ENCODE measurements around the gene SLC32A1.

Gene SLC32A1, protein sequence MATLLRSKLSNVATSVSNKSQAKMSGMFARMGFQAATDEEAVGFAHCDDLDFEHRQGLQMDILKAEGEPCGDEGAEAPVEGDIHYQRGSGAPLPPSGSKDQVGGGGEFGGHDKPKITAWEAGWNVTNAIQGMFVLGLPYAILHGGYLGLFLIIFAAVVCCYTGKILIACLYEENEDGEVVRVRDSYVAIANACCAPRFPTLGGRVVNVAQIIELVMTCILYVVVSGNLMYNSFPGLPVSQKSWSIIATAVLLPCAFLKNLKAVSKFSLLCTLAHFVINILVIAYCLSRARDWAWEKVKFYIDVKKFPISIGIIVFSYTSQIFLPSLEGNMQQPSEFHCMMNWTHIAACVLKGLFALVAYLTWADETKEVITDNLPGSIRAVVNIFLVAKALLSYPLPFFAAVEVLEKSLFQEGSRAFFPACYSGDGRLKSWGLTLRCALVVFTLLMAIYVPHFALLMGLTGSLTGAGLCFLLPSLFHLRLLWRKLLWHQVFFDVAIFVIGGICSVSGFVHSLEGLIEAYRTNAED

DNA sequence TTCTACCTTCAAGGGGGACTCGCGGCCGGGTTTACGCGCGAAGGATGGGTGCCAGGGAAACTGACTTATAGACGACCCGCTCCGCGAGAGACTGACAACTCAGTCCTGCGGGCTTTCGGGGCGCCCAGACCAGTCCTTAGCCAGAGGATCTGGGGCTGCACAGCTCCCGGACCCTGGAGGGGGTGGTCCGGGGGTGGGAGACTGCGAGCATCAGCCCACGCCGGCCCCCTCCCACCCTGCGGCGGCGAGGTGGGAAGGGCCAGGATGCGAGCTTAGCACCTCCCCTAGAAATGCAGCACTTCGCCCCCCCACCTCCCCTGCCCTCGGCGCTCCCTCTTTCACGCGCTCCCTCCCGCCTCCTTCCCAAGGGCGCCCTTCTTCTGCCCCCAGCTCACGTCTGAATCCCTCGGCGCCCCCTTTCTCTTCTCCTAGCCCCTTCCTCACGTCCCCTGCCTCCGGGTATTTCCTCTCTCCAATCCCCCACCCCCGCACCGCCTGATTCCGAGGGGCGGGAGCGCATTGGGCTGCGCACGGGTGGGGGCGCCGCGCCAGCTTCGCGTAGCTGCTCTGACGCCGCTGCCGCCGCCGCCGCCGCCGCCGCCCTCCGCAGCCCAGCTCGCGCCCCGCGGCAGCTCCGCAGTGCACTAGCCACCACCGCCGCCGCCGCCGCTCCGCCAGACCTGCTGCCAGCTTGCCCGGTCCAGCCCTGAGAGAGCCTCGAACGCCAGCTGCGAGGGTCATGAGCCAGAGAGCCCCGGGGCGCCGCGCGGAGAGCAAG is at the start of gene SLC32A1:
Gene SLC32A1, plus strand, starts transcription at position 639 of the 778 bp plus-strand sequence. CDS start 239 bp downstream, outside the sequence.
- no peak for DNase-seq

DNA sequence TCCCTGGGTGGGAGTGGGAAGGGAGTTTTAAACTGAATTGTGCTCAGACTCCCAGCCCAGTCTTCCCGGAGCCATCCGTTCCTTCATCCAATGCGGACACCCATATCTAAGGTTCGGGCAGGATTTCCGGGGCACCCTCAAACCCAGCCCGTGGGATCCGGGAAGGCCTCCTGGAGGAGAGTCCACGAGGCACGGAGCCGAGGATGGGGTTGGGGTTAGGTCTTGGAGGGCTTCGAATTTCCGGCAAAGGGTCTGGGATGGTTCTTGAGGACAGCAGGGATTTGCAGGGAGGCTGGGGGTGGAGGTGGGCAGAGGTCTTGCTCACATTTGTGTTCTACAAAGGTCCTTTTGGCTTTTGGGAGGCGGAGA is 49.5 kb upstream of the SLC32A1 start:
- no peak for DNase-seq

DNA sequence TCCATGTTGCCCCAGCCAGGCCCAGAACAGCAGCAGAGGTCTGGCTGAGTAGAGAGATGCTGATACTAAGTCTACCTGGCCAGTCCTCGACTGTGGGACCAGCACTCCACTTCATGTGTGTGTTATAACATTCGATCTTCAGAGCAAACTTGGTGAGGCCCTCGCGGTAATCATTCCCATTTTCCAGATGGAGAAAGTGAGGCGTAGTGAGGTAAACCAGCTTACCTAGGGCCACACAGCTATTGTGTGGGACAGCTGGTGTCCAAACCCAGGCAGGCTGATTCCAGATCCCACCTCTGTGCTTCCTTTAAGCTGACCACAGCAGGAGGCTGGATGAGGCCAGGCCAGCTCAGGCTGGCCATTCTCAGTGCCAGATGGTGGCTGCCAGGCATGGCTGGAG is 47.7 kb upstream of the SLC32A1 start:
- DNase-seq: no peak

DNA sequence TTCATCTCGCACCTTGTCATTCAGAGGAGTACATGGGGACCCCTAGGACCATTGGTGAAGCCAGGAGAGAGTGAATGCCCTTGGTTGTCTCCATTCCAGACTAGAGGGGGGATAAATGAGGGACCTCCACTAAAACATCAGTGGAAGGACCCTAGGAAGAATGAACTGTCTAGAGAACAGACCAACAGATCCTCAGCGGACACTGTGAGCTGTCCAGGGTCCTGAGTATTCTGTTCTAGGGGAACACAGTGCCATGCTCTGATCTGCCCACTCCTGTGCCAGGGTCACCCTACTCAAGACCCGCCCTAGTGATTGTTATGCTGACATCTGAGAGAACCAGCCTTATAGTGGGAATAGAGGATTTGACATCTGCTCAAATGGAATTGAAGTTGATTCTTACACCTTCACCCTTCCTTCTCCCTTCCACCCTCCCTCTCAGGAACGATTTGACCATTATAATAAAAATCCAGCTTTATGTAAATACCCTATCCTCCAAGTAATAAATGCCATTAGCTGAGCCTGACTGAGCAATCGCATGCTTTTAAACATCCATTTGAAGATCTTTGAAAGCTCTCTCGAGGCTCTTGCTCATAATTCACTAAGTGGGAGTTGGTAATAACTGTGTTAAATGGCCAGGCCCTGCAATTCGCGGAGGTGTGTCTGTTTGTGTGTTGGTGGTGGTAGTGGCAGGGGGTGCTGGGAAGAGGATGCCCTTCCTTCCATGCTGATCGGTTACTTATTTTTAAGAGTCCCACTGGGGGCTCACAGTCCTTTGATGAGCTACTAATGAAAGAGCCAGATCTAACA is 43.6 kb upstream of the SLC32A1 start:
- DNase-seq: no peak

DNA sequence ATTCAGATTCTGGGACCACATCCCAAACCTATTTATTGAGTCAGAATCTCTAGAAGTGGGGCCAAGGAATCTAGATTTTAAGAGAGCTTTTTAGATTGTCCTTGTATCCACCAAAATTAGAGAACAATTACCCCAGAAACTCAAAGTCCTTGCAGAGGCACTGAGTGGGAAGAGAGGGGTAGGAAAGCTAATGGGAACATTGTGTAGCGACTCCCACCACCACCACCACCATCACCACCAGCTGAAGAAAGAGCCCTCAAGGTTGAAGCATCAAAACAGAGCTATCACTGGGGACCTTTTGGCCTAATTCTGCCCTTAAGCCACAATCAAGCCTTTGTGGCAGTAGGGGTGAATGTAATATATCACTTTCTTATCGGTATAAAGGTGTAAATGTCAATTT is 39.0 kb upstream of the SLC32A1 start:
- DNase-seq: no peak

DNA sequence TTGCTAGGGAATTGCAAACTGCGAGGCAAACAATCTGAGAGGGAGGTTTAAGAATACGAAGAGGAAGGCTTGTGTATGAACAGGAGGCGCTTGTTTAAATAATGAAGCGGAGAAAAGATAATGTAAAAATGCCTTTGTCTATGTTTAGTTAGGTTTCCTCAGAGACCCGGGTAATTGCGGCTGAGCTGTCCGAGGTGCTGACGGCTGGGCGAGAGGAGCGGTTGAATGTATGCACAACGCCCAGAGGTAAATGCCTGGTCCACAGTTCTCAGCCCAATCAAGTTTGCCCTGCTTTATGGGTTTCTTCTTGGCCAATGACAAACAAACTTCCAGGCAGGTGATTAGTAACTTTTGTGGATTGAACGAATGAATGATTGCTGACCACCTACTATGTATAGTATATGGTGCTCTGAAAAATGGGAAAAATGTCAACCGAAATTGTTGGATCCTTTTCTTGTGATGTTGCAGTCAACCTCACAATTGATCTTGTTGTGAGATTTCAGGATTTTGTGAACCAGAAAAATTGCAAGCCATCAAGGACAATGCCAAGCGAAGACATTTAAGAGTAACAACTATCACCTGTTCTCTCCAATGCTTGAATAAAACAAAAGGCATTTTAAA is 38.3 kb upstream of the SLC32A1 start:
- no peak for DNase-seq

DNA sequence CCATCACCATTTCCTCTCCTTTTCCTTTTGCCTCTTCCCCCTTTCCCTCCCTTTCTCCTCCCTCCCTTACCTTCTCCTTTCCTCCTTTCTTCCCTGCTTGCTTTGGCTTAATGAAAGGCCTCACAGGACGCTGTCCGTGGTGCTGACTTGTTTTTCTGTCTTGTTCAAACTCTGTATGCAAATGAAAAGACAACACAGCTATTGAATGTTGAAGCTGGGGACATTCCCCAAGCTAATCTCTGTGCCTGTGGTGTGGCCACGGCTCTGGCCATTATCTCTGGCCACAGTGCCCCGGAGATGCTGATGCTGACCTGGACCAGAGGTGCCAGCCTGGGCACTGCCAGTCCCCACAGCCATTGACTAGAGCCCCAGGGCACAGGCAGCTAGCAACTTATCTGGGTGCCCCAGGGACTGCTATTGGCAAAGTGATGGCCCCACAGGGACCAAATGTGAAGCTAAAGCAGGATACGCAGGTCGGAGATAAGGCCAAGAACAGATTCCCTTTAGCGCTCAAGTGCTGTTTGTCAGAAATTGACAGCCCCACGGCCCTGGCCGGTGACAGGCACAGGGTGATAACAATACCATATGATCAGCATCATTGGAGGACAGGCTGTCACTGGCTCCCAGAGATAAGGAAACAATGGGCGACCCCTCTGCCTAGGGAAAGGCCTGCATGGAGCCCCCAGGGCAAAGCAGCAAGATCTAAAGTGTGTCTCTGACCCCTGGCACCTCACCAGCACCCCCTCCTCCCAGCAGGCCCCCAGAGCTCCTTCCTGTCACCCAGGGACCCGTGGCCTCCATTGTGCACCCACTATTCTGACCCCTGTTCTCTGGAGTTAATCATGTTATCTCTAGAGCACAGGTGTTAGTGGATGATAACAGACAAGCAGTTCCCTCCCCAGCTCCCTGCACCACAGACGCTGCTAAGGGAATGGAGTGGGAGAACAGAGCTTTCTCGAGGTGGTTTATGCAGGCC is 31.6 kb upstream of the SLC32A1 start:
- no peak for DNase-seq

DNA sequence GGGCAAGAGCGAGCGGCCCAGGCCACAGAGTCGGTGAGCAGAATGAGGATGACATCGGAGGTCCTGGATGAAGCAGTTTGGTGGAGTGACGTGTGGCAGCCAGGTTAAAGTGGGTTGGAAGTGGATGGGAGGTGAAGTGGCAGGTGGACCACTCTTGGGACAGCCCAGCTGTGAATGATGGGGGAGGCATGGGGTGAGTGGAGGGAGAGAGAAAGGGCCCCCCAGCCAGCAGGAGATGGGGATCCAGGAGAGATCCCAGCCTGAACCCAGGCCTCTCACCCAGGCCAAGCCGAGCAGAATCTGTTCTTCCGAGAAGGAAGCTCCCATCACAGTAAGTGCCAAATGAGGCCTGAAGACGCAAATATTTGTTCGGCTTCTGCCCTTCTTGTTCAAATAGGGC is 27.0 kb upstream of the SLC32A1 start:
- DNase-seq: no peak

DNA sequence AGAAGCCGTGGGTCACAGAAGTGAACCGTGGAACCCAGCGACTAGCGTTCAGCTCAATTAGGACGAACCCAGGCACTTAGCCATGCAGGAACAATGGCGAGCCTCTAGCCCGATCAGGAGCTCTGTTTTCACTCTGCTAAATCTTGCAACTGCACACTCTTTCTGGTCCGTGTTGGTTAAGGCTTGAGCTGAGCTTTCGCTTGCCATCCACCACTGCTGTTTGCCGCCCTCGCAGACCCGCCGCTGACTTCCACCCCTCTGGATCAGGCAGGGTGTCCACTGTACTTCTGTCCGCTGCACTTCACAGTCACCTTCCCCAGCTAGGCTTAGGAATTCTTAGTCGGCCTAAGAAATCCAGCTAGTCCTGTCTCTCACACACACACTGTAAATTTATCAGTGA is 25.7 kb upstream of the SLC32A1 start:
- DNase-seq: no peak

DNA sequence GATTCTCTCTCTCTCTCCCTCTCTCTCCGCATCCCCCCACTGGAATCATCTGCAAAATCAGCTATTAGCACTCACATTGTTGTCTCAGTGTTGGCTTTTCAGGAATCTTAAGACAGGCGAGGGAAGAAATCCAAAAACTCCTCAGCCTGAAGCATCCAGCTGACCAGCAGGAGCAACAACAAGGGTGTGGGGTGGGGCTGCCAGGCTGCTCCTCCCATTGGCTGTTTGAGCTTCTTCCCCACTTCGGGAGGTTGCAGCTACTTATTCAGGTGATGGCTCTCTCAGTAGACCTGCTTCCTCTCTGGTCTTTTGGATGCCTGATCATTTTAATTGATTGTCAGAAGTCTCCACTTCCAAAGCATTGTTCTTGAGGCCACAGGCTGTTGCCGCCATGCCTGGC is 24.1 kb upstream of the SLC32A1 start:
- no peak for DNase-seq

DNA sequence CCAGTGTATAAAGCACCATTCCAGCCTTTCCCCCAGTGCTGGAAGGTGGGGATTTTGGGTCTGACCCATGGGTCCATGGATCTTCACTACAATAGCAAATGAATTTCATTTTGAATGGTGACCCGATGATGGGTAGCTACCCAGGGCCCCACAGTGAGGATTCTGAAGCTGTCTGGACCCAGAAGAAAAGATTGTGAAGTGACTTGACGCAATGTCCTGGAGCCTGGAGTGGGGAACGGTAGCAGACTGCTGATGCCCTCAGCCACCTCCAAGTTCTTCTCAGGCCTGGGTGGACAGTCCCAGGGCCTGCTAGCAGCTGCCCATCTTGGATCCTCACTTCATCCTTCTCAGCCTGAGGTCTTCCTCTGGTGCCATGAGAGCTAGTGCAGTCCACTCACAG is 23.4 kb upstream of the SLC32A1 start:
- no peak for DNase-seq

DNA sequence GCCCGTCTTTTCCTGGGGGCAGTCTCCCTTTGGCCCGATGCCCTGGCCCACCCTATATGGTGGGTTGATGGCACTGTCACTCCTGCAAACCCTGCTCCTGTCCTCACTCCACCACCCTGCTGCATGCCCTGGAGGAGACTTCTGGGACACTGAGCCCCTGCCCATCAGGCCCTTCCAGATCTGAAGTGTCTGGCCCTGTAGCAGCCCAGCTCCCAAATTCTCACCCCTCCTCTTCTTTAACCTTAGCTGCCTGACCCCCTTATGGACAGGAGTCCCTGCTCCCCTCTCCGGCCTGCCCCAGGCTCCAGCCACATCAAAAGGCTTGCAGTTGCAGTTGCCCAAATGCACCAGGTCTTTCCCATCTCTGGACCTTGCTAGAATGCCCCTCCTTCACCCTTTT is 20.8 kb upstream of the SLC32A1 start:
- no peak for DNase-seq

DNA sequence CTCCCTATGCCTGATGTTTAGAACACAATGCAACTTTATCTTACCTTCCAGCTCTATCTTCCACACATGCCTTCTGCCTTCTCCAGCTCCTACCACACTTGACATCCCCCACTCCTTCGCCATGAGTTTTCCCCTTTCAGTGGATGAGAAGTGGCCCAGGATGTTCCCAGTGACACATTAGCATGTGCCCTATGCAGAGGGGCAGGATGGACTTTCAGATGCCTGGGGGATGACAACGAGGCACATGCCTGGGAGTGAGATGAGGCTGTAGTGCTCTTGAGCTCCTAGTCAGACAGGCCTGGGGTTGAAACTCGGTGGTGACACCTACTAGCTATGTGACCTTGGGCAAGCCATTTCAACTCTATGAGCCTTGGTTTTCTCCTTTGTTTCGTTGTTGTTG is 20.1 kb upstream of the SLC32A1 start:
- no peak for DNase-seq

DNA sequence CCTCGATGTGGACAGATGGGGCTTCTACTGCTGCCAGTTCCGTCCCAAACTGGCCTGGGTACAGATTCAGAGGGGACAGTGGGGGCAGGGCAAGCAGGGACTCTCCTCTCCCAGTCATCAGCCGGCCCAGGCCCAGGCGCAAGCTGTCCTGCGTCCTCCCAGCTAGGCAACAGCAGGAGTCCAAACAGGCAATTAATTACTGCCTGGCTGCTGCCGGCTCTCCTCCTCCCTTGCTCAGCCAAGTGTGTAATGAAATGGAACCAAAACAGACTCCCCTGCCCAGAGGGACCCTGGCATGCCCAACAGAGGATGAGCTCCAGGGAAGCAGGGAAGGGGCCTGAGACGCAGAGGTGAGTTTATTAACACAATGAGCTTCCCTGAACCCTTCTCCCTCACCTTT is 17.8 kb upstream of the SLC32A1 start:
- DNase-seq: no peak

DNA sequence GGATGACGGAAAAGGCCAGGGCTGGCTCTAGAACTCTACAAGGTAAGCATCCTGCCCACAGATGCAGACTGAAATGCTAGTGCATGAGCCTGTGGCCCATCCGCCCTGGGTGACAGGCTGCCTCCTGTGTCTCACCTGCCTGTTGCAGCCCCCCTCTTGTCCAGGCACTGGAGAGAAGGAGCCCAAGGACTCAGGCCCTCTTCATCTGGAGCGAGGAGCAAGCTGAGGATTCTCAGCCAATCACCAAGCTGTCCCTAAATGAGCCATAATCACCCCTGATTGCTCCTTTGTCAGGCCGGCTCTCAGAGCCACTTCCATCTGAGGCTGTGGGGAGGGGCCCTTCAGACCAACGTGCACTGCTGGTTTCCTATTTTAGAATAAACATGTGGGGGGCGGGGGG is 10.0 kb upstream of the SLC32A1 start:
- DNase-seq: no peak

DNA sequence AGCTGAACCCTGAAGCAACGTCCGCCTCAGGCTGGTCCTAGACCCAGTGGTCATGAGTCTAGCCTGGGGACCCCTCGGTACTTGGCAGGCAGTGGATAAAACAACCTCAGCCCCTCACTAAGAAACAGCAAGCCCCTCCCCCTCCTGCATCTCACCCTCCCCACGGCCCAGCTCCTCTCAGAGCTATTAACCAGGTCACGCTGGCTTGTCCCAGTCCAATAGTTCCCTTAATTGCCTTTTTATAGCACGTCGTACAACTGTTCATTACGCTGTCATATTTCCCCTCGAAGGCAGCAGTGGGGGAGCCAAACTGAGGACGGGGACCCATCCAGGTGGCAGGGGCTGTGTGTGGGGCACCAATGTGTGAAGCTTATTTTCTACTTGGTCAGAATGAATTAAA is 8.6 kb upstream of the SLC32A1 start:
- DNase-seq: no peak

DNA sequence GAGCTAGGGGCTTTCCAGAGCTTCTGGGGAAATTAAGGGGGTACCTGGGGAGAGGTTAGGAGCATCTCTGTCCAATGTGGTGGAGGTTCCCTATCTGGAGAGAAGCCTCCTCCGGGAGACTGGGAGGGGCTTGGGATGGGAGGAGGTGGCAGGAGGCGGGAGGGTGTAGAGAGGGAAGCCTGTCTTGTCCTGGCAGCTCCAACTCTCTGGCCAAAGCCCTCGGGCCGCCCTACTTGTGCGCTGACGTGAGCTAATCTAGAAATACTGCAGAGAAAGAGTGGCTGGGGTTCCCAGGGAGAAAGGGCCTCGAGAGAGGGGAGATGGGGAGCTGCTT is 1.6 kb upstream of the SLC32A1 start:
- no peak for DNase-seq

DNA sequence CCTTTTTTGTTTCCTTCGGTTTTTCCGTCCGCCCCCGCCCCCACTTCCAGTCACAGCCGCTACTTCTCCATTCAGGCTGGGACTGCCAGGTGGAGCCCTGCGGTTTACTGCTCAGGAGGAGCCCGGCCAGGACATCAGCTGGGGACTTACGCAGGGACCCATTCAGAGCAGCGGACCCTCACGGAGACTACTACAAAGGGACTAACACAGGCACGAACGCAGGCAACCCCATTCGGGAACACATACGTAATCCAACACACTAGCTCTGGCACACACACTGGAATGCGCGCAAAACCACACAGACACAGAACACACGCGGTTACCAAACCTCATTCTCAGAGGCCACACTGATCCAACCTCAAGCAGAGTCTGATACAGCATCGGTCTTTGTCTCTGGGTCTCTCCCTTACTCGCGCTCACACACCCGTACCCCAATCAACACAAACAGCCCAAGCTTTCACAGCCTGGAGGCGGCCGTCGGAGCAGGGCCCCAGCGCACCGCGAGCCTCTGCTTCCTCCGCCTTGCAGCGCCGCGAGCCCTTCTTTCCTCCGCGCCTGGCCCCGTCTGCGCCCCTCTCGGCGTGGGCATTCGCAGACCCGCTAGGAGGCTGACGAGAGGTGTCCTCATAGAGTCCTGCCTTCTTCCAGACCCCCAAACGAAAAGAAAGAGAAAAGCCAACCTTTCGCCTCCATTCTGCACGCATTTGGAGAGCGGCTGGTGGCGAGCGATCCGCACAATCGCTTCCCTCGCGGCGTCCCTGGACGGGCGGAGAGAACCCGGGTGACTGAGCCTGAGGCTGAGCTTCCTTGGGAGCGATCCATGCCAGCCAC is 1.1 kb upstream of the SLC32A1 start:
- no peak for DNase-seq

DNA sequence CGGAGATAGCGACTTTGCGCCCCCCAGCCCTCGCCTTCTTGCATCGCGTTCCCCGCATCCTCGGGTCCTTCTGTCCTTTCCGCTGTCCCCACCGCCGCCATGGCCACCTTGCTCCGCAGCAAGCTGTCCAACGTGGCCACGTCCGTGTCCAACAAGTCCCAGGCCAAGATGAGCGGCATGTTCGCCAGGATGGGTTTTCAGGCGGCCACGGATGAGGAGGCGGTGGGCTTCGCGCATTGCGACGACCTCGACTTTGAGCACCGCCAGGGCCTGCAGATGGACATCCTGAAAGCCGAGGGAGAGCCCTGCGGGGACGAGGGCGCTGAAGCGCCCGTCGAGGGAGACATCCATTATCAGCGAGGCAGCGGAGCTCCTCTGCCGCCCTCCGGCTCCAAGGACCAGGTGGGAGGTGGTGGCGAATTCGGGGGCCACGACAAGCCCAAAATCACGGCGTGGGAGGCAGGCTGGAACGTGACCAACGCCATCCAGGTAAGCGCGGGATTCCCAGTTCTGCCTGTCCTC is 401 bp downstream of the SLC32A1 start:
- DNase-seq: no peak

DNA sequence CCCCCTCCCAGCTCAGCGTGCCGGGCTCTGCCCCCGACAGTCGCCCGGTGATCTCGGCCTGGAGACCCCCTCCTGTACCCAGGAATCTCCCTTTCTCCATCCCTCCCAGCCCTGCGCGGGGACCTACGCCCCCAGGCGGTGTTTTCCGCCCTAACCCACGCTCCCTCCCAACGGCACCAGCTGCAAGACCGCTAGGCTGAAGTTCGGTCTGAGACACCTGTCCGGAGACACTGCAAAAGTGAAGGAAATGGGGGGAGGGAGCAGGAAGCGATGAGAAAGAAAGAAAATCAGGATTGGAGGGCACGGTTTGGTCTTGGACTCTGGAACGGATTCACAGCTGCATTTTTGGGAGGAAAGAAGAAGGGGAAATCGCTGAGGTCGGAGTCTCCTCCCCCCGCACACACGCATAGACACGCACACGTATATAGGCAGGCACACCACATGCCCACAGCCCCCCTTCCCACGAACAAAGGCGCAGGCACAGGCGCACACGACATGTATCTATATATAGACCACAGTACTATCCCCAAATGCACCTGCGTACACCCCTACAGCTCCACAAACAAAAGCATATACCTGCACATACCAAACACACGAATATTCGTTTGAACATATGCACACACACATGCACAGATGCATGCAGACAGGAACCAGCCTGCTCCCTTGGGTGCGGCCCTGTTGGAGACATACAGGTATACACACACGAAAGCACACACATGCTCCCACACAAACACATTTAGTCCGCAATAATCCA is 1.0 kb downstream of the SLC32A1 start:
- DNase-seq: no peak
